ENCODE data around the gene PLEKHA6. TPM values are rescaled to one million over a fixed set of nuclear protein-coding genes. Genes with fewer than 3 reads are reported as not detected.

PLEKHA6 gene
- total and polyA plus RNA-seq, 2 of the 8 experiments (the other 6 are each of a cell fraction or from before 2014, with no cell fraction given), result 4.8 to 20.2 TPM

DNA sequence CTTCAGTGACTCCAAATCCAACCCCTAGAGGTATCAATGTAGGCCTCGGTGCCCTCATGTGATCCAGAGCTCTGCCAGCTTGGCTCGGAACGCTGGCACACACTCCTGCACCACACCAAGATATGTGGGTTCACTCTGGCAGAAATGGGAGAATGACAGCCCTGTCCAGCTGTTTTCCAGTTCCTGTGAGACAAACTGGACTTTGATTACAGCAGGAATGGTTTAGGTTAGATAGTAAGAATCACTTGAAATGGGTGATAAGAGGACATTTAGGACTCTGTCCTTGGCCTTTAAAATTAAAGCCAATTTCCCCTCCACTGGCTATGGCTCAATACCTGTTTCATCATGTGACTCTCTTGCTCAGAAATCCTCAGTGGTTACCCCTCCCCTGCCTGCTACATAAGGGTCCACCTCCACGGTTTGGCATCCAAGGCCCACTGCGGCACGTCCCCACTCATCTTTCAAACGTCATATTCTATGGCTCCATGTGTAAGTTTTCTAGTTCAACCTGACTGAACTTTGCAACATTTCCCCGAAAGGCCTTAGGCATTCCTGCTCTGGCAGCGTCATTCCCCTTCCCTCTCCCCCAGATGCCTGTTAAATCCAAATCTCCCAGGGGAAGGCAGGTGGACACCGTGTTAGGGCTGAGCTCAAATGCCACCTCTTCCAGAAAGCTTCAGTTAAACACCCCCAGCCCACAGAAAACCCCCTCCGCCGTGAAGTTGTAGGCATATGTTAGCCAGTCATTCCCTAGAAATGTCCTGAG, 44.7 kb downstream of the PLEKHA6 start (continued):
- TF ChIP-seq CBX8 (IDR thresholded peaks at IDR 0.05; ENCODE audit: borderline replicate concordance, low read depth, low read length), result no peak
